Brain microvascular endothelial cell (primary cell): ENCODE data around the gene BCAN.
A peak's percentile ranks its signal among the peaks of the same experiment; 100 is the strongest.

Source experiments
- DNase-seq: peaks from one replicate; pipeline ENCODE4 v3.0.0-alpha.2; 2020
- H3K27ac ChIP-seq: fragments of 250-450 bp; sonication (Bioruptor Pico); 2 replicates; pipeline ENCODE4 v1.5.1; 2020; ENCODE audit warnings: mild to moderate bottlenecking, moderate library complexity
- H3K27me3 ChIP-seq: fragments of 250-450 bp; sonication (Bioruptor Pico); replicated peaks from 2 replicates; pipeline ENCODE4 v1.5.1; 2020; ENCODE audit warnings: mild to moderate bottlenecking
- H3K36me3 ChIP-seq: fragments of 250-450 bp; sonication (Bioruptor Pico); replicated peaks from 2 replicates; pipeline ENCODE4 v1.5.1; 2020; ENCODE audit warnings: mild to moderate bottlenecking
- H3K4me3 ChIP-seq: 2 replicates; pipeline ENCODE4 v1.5.1; 2011; ENCODE audit warnings: low read depth, mild to moderate bottlenecking, control low read depth, low read length, moderate library complexity
- in situ Hi-C: cut with HindIII; loops from 2 replicates; pipeline ENCODE4 v1.10.0; 2017; ENCODE audit warnings: low sequenced_read_pairs, low pct_ligation_motif_present
- TF ChIP-seq, protein P1 (sequence below): IDR thresholded peaks from 2 replicates; pipeline ENCODE4 v1.5.1; 2011; ENCODE audit warnings: low read depth, mild to moderate bottlenecking, moderate library complexity, low read length, control low read depth, inconsistent platforms; ENCODE audit errors: missing control alignments

Gene BCAN

DNA sequence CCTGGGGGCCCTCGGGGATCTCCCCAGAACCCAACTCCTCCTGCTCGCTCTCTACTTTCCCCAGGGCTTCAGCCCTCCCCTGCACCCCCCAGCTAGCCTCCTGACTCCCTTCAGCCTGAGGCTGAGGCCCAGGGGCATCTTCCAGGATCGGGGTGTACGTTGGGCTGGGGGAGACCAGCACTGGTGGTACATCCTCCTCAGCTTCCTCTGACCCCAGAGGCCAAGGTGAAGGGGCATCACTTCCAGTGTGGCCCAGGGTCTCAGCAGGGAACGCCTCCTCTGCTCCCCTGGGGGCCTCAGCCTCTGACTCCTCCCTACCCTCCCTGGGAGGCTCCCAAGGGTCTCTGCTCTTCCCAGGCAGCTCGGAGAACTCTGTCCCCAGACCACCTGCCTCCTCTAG, 28.4 kb downstream of the BCAN start:
- H3K27ac ChIP-seq = no peak overlapping the region
- DNase-seq = no peak
- H3K27me3 ChIP-seq = no peaks in the 10 kb centered on the region
- in situ Hi-C loops = no loop called here
- TF ChIP-seq, protein P1, sequence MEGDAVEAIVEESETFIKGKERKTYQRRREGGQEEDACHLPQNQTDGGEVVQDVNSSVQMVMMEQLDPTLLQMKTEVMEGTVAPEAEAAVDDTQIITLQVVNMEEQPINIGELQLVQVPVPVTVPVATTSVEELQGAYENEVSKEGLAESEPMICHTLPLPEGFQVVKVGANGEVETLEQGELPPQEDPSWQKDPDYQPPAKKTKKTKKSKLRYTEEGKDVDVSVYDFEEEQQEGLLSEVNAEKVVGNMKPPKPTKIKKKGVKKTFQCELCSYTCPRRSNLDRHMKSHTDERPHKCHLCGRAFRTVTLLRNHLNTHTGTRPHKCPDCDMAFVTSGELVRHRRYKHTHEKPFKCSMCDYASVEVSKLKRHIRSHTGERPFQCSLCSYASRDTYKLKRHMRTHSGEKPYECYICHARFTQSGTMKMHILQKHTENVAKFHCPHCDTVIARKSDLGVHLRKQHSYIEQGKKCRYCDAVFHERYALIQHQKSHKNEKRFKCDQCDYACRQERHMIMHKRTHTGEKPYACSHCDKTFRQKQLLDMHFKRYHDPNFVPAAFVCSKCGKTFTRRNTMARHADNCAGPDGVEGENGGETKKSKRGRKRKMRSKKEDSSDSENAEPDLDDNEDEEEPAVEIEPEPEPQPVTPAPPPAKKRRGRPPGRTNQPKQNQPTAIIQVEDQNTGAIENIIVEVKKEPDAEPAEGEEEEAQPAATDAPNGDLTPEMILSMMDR = no peak
- no peak overlapping the region for H3K4me3 ChIP-seq
- peaks cover 7% of the 10 kb centered on the region for H3K36me3 ChIP-seq

DNA sequence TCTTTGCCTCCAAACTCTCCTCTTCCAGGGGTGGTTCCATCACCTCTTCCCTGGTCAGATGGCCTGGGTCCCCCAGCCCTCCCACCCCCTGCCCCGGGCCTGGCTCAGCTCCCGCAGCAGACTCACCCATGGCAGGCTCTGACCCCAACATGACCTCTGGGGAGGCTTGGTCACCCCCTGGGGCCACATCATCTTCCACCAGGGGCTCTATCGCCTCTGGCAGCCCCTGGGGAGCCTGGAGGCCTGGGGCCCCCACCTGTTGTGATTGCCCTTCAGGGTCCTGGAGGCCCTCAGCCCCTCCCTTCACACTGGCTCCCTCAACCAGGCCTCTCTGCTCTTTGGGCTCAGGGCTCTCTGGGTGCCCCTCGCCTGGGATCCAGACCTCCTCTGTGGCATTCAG, 28.9 kb downstream of the BCAN start:
- no peak for DNase-seq
- in situ Hi-C loops = no loop called here
- H3K36me3 ChIP-seq = peaks cover 7% of the 10 kb centered on the region
- TF ChIP-seq, protein P1 = no peak
- no peak overlapping the region for H3K4me3 ChIP-seq
- H3K27me3 ChIP-seq = no peaks in the 10 kb centered on the region
- no peak overlapping the region for H3K27ac ChIP-seq

DNA sequence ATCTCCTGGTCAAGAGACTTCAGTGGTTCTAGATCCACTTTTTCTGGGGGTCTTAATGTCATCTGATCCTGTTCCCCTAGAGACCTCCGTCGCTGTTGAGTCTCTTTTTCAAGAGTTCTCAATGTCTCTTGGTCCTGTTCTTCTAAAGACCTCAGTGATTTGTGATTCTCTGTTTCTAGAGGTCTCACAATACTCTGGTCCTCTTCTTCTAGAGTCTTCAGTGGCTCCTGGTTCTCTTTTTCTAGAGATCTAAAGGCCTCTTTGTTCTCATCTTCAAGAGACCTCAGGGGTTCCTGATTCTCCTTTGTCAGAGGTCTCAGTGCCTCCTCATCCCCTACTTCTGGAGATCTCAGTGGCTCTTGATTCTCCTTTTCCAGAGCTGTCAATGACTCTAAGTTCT, 29.9 kb downstream of the BCAN start:
- H3K4me3 ChIP-seq = no peak overlapping the region
- H3K36me3 ChIP-seq = peaks cover 7% of the 10 kb centered on the region
- in situ Hi-C loops = no loop called here
- no peak for DNase-seq
- no peak overlapping the region for H3K27ac ChIP-seq
- TF ChIP-seq, protein P1 = no peak
- no peaks in the 10 kb centered on the region for H3K27me3 ChIP-seq

DNA sequence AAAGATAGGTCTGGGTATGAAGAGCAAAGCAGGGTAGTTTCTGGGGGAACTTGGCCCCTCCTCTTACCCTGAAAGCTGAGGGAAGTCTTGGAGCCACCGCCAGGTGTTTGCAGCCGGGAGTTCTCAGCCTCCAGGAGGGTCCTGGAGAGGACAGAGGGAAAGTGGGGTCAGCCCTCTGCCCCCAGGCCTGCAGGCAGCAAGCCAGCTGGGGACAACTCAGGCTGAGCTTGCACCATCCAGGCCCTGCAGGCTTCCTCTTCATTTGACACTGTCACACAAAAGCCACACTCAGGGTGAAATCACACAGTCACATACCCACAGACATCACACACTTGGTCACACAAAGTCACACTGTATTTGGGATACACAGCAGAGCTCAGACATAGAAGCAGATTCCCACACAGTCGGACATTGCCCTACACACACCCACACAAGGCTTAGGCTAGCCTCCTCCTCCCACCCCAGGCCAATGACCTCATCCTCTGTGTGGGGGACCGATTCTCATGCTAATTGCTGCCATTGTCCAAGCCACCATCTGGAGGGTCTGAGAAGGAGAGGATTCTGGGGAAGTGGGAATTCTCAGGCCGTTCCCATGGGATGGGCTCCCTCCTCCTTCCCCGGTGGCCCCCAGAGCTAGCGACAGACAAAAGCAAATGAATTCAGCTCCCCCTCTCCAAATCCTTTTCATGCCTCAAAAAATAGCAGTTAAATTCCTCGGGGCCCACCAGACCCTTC, 31.6 kb downstream of the BCAN start:
- in situ Hi-C loops = no loop called here
- Histone ChIP-seq H3K36me3 (peaks cover 7% of the 10 kb centered on the region), H3K4me3 (no peak overlapping the region), H3K27me3 (no peaks in the 10 kb centered on the region), H3K27ac (no peak overlapping the region)
- TF ChIP-seq, protein P1 = no peak
- no peak for DNase-seq

DNA sequence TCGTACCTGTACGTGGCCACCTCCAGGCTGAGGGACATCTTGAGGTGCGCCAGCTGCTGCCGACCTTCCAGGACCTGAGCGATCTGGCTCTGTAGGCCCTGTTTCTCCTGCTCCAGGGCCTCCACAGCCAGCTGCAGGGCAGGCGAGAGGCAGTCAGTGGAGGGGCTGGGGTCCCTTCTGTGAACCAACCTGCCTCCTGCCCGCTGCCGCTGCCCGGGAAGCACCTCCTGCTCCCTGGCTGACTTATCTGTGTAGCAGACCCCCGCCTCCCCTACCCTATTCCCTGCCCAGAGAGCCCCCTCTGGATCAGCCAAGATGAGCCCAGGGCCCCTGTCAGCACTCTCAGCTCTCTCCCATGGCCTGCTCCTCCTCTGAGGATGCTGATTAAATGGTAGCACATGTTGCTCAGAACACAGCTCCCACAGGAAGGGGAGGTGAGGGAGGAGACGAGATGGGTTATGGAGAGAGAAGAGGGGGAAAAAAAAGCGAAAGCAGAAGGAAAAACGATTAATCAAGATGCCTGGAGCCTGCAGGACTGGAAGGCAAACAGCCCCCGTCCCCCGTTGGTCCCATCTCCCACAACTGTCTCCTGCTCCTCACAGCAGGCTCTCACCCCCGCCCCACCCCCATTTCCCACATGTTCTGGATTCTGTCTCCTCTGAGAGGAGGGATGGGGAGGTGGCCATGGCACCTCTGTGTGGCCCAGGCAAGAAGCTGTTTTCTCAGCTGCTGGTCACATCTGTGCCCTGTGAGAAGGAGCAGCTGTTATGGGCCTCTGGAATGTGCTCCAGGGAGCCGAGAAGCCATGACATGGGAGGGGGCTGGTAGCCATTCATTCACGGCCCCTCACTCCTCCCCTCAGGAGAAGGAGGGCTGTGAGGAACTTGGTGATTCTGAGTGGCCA, 33.5 kb downstream of the BCAN start:
- no peak for DNase-seq
- in situ Hi-C loops = no loop called here
- no peak overlapping the region for H3K27ac ChIP-seq
- peaks cover 7% of the 10 kb centered on the region for H3K36me3 ChIP-seq
- H3K4me3 ChIP-seq = peak overlapping the region; percentile 53
- TF ChIP-seq, protein P1 = no peak
- H3K27me3 ChIP-seq = no peaks in the 10 kb centered on the region
